HepG2 (cell line): ENCODE measurements around the gene TMEM63B. TPM values are rescaled to one million over a fixed set of nuclear protein-coding genes. Genes with fewer than 3 reads are reported as not detected.

Experiments used
- E2F2 ChIP-seq: sonication (generic); formaldehyde crosslinking; IDR thresholded peaks from 2 replicates; pipeline ENCODE4 v1.4.0; 2020; ENCODE audit warnings: missing genetic modification reagents, borderline replicate concordance
- FOXC1 ChIP-seq: sonication (generic); formaldehyde crosslinking; IDR thresholded peaks from 2 replicates; pipeline ENCODE4 v1.8.0; 2022; ENCODE audit warnings: mild to moderate bottlenecking, missing genetic modification reagents, borderline replicate concordance
- KDM3A ChIP-seq: IDR thresholded peaks from 2 replicates; pipeline ENCODE4 v1.6.1; 2018; ENCODE audit warnings: low read depth, missing compliant biosample characterization
- LRRFIP1 ChIP-seq: sonication (generic); formaldehyde crosslinking; conservative IDR thresholded peaks from 2 replicates; pipeline ENCODE4 v1.4.0; 2020; ENCODE audit warnings: missing genetic modification reagents
- NFE2 ChIP-seq: sonication (generic); formaldehyde crosslinking; IDR thresholded peaks from 2 replicates; pipeline ENCODE4 v1.4.0; 2020; ENCODE audit warnings: missing genetic modification reagents
- NFKBIZ ChIP-seq: IDR thresholded peaks from 2 replicates; pipeline ENCODE4 v1.6.1; 2018; ENCODE audit warnings: missing genetic modification reagents, missing compliant biosample characterization
- NR2C2 ChIP-seq: sonication (generic); formaldehyde crosslinking; IDR thresholded peaks from 2 replicates; pipeline ENCODE4 v1.4.0; 2020; ENCODE audit warnings: missing genetic modification reagents, mild to moderate bottlenecking, moderate library complexity, borderline replicate concordance
- PITX1 ChIP-seq: sonication (generic); formaldehyde crosslinking; IDR thresholded peaks from 2 replicates; pipeline ENCODE4 v1.5.1; 2020; ENCODE audit warnings: mild to moderate bottlenecking, missing genetic modification reagents
- POLR2G ChIP-seq: fragments of 200-400 bp; formaldehyde crosslinking; IDR thresholded peaks from 2 replicates; pipeline ENCODE4 v1.6.1; 2018; ENCODE audit warnings: mild to moderate bottlenecking, low read depth, low read length, moderate library complexity
- ZBTB8A ChIP-seq: sonication (generic); formaldehyde crosslinking; IDR thresholded peaks from 2 replicates; pipeline ENCODE4 v1.4.0; 2020; ENCODE audit warnings: mild to moderate bottlenecking, low read depth, missing genetic modification reagents, borderline replicate concordance
- ZFP36L2 ChIP-seq: sonication (generic); formaldehyde crosslinking; IDR thresholded peaks from 2 replicates; pipeline ENCODE4 v1.4.0; 2020; ENCODE audit warnings: missing genetic modification reagents
- ZNF766 ChIP-seq: sonication (generic); formaldehyde crosslinking; IDR thresholded peaks from 2 replicates; pipeline ENCODE4 v1.5.0; 2020; ENCODE audit warnings: missing genetic modification reagents, borderline replicate concordance
- polyA plus RNA-seq, 8 experiments: library from polyadenylated mRNA; depleted of rRNA in 3 of 8; stranded (reverse) in 7 of 8; unstranded in 1 of 8; fragments of >200 nt; fragmentation: Illumina TruSeq in 4 of 8; extraction: Trizol in 4 of 8; gene quantifications; 2 replicates each; pipeline versions ENCODE4 v1.2.1 to v1.2.3, GENCODE V29; 2011 to 2016; ENCODE audit warnings: low read depth in 4 of 8, missing spikeins in 1 of 8, mixed read lengths in 1 of 8; ENCODE audit not compliant: insufficient read depth in 1 of 8
- total RNA-seq, 5 experiments: library from RNA; depleted of rRNA; stranded (reverse); fragments of >200 nt; fragmentation: Illumina TruSeq; extraction: Trizol; gene quantifications; 2 replicates each; pipeline ENCODE4 v1.2.3, GENCODE V29; 2016; ENCODE audit warnings: low read depth in 1 of 5
- TF ChIP-seq, protein P1 (sequence below): sonication (generic); formaldehyde crosslinking; IDR thresholded peaks from 2 replicates; pipeline ENCODE4 v1.4.0; 2020; ENCODE audit warnings: missing genetic modification reagents, mild to moderate bottlenecking, borderline replicate concordance
- TF ChIP-seq, protein P2 (sequence below): sonication (generic); formaldehyde crosslinking; IDR thresholded peaks from 2 replicates; pipeline ENCODE4 v1.5.0; 2020; ENCODE audit warnings: mild to moderate bottlenecking, missing genetic modification reagents
- TF ChIP-seq, protein P3 (sequence below): sonication (generic); formaldehyde crosslinking; IDR thresholded peaks from 2 replicates; pipeline ENCODE4 v1.5.0; 2020; ENCODE audit warnings: missing genetic modification reagents

Gene TMEM63B
- total and polyA plus RNA-seq, 2 of the 13 experiments (the other 11 are each of a cell fraction or from before 2014, with no cell fraction given) = 27.4 to 75.8 TPM

DNA sequence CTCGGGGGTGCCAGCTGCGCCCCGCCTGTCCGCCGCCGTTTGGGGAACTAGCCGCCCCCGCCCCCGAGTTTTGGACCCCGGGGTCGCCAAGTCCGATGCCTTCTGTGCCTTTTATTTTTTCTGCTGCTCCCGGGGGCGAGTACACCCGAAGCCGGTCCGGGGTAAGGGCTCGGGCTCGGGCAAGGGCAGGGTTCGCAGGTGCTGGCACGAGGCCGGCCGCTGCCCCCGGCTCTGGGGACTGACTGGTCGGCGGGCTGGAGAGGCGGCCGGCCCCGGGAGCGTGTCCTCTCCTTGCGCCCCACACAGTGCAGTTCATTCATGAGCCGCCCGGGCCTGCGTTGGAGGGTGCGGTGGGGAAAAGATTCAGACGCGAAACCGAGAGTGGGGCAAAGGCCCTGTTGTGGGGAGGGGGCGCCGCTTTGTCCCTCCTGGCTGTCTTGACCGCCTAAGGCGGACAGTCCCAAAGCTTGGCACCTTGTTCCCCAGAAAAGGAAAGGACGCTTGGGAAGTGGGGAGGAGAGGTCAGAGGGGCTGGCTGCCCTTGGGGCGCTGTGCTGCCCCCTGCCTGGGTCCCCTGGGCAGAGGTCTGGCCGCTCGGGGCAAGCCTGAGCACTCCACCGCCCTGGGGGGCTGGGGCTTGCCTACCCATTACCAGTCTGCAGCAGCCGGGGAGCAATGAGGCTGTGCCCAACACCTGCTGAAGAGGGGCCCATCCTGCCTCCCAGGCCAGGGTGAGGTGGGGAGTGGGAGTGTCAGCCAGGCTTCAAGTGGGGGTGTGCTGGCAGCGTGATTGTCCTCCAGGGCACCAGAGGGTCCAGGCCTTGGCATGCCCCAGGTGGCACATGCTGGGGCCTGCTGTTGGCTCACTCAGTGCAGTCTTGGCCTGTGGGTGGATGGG lies 915 bp downstream of the TMEM63B start (continued):
- TF ChIP-seq, protein P1, sequence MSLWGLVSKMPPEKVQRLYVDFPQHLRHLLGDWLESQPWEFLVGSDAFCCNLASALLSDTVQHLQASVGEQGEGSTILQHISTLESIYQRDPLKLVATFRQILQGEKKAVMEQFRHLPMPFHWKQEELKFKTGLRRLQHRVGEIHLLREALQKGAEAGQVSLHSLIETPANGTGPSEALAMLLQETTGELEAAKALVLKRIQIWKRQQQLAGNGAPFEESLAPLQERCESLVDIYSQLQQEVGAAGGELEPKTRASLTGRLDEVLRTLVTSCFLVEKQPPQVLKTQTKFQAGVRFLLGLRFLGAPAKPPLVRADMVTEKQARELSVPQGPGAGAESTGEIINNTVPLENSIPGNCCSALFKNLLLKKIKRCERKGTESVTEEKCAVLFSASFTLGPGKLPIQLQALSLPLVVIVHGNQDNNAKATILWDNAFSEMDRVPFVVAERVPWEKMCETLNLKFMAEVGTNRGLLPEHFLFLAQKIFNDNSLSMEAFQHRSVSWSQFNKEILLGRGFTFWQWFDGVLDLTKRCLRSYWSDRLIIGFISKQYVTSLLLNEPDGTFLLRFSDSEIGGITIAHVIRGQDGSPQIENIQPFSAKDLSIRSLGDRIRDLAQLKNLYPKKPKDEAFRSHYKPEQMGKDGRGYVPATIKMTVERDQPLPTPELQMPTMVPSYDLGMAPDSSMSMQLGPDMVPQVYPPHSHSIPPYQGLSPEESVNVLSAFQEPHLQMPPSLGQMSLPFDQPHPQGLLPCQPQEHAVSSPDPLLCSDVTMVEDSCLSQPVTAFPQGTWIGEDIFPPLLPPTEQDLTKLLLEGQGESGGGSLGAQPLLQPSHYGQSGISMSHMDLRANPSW (CRISPR knock-in tag) = no peak
- no peak for TF ChIP-seq LRRFIP1
- no peak for TF ChIP-seq E2F2 (CRISPR knock-in tag)
- no peak for TF ChIP-seq FOXC1 (CRISPR knock-in tag)
- peak; percentile 39; the same call in 1 of the 2 replicates for TF ChIP-seq NR2C2 (CRISPR knock-in tag)
- TF ChIP-seq, protein P2, sequence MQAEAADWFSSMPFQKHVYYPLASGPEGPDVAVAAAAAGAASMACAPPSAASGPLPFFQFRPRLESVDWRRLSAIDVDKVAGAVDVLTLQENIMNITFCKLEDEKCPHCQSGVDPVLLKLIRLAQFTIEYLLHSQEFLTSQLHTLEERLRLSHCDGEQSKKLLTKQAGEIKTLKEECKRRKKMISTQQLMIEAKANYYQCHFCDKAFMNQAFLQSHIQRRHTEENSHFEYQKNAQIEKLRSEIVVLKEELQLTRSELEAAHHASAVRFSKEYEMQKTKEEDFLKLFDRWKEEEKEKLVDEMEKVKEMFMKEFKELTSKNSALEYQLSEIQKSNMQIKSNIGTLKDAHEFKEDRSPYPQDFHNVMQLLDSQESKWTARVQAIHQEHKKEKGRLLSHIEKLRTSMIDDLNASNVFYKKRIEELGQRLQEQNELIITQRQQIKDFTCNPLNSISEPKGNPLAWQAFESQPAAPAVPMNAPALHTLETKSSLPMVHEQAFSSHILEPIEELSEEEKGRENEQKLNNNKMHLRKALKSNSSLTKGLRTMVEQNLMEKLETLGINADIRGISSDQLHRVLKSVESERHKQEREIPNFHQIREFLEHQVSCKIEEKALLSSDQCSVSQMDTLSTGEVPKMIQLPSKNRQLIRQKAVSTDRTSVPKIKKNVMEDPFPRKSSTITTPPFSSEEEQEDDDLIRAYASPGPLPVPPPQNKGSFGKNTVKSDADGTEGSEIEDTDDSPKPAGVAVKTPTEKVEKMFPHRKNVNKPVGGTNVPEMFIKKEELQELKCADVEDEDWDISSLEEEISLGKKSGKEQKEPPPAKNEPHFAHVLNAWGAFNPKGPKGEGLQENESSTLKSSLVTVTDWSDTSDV = 0 out of 2 replicates have a peak, but pooled peaks have one; percentile 42
- TF ChIP-seq PITX1 (CRISPR knock-in tag) = no peak
- TF ChIP-seq KDM3A (CRISPR knock-in tag) = 0 out of 2 replicates have a peak, but pooled peaks have one; percentile 7
- TF ChIP-seq ZNF766 = no peak
- TF ChIP-seq, protein P3, sequence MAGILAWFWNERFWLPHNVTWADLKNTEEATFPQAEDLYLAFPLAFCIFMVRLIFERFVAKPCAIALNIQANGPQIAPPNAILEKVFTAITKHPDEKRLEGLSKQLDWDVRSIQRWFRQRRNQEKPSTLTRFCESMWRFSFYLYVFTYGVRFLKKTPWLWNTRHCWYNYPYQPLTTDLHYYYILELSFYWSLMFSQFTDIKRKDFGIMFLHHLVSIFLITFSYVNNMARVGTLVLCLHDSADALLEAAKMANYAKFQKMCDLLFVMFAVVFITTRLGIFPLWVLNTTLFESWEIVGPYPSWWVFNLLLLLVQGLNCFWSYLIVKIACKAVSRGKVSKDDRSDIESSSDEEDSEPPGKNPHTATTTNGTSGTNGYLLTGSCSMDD (CRISPR knock-in tag) = no peak
- TF ChIP-seq ZFP36L2 (CRISPR knock-in tag) = no peak
- no peak for TF ChIP-seq ZBTB8A (CRISPR knock-in tag)
- no peak for TF ChIP-seq NFKBIZ (CRISPR knock-in tag)
- no peak for TF ChIP-seq NFE2
- TF ChIP-seq POLR2G = no peak
